Neural cell (in vitro differentiated cells): ENCODE measurements around the gene NOTUM. TPM values are rescaled to one million over a fixed set of nuclear protein-coding genes. Genes with fewer than 3 reads are reported as not detected.

Source experiments
- polyA plus RNA-seq: library from polyadenylated mRNA; depleted of rRNA; stranded (reverse); fragments of >200 nt; gene quantifications from 2 replicates; pipeline ENCODE4 v1.2.3, GENCODE V29; 2014

The NOTUM gene
- polyA plus RNA-seq, 1 donor from 2014 or later: not detected

Other genes starting within 250 kb of the NOTUM start
- 8.7 and 10.3 TPM in 2 replicates for gene SLC25A10, start 248.9 kb downstream of the NOTUM start, polyA plus RNA-seq
- not detected in 2 replicates for gene GCGR, start 157.0 kb downstream of the NOTUM start, polyA plus RNA-seq
- 510 and 524 TPM in 2 replicates for gene MCRIP1, start 127.9 kb downstream of the NOTUM start, polyA plus RNA-seq
- not detected in 2 replicates for gene PPP1R27, start 126.1 kb downstream of the NOTUM start, polyA plus RNA-seq
- gene P4HB, start 100.7 kb downstream of the NOTUM start, polyA plus RNA-seq: 82.8 and 99.2 TPM in 2 replicates
- 16.1 and 26.9 TPM in 2 replicates for gene ARHGDIA, start 89.8 kb downstream of the NOTUM start, polyA plus RNA-seq
- gene ALYREF, start 69.6 kb downstream of the NOTUM start, polyA plus RNA-seq: 73.3 and 81.4 TPM in 2 replicates
- 371 and 389 TPM in 2 replicates for gene ANAPC11, start 69.5 kb downstream of the NOTUM start, polyA plus RNA-seq
- 1.3 and 1.7 TPM in 2 replicates for gene NPB, start 58.9 kb downstream of the NOTUM start, polyA plus RNA-seq
- gene PCYT2, start 49.8 kb downstream of the NOTUM start, polyA plus RNA-seq: 28.9 and 35.3 TPM in 2 replicates
- gene SIRT7, start 43.0 kb downstream of the NOTUM start, polyA plus RNA-seq: 44.5 and 54.4 TPM in 2 replicates
- gene MAFG, start 33.5 kb downstream of the NOTUM start, polyA plus RNA-seq: 11.8 and 12.4 TPM in 2 replicates
- gene PYCR1, start 23.9 kb downstream of the NOTUM start, polyA plus RNA-seq: 41.7 and 61.0 TPM in 2 replicates
- 1.1 and 1.2 TPM in 2 replicates for gene MYADML2, start 14.0 kb downstream of the NOTUM start, polyA plus RNA-seq
- 28.0 and 58.1 TPM in 2 replicates for gene ASPSCR1, start 16.4 kb upstream of the NOTUM start, polyA plus RNA-seq
- gene CENPX, start 61.7 kb upstream of the NOTUM start, polyA plus RNA-seq: 188 and 205 TPM in 2 replicates
- 51.7 and 63.7 TPM in 2 replicates for gene LRRC45, start 62.1 kb upstream of the NOTUM start, polyA plus RNA-seq
- 198 and 211 TPM in 2 replicates for gene RAC3, start 70.5 kb upstream of the NOTUM start, polyA plus RNA-seq
- gene DCXR, start 76.5 kb upstream of the NOTUM start, polyA plus RNA-seq: 129 and 148 TPM in 2 replicates
- gene RFNG, start 90.6 kb upstream of the NOTUM start, polyA plus RNA-seq: 176 and 200 TPM in 2 replicates
- gene GPS1, start 90.7 kb upstream of the NOTUM start, polyA plus RNA-seq: 170 and 215 TPM in 2 replicates
- 100 and 115 TPM in 2 replicates for gene DUS1L, start 104.6 kb upstream of the NOTUM start, polyA plus RNA-seq
- 26.4 and 31.5 TPM in 2 replicates for gene FASN, start 137.0 kb upstream of the NOTUM start, polyA plus RNA-seq